MM.1S (cell line): ENCODE measurements around the gene WAS.

Experiments used
- DNase-seq: peaks from one replicate; pipeline ENCODE4 v3.0.0-alpha.2; 2015
- H2AFZ ChIP-seq: fragments of 300-600 bp; sonication (generic); 2 replicates; pipeline ENCODE4 v1.6.0; 2016; ENCODE audit warnings: antibody characterized with exemption, low read length
- H3F3A ChIP-seq: fragments of 300-600 bp; sonication (generic); 2 replicates; pipeline ENCODE4 v1.6.1; 2016; ENCODE audit warnings: mild to moderate bottlenecking, antibody characterized with exemption, low read length, moderate library complexity, mixed read lengths; ENCODE audit not compliant: insufficient read depth
- H3K27ac ChIP-seq: fragments of 300-600 bp; sonication (generic); 2 replicates; pipeline ENCODE4 v1.5.1; 2016; ENCODE audit warnings: mild to moderate bottlenecking, low read length
- H3K27me3 ChIP-seq: fragments of 300-600 bp; sonication (generic); replicated peaks from 2 replicates; pipeline ENCODE4 v1.6.0; 2016; ENCODE audit warnings: low read length; ENCODE audit not compliant: insufficient read depth
- H3K36me3 ChIP-seq: fragments of 300-600 bp; sonication (generic); replicated peaks from 2 replicates; pipeline ENCODE4 v1.6.1; 2016; ENCODE audit warnings: mild to moderate bottlenecking, low read length, mixed read lengths; ENCODE audit not compliant: insufficient read depth
- H3K4me1 ChIP-seq: fragments of 300-600 bp; sonication (generic); 2 replicates; pipeline ENCODE4 v1.6.1; 2016; ENCODE audit warnings: low read length, mixed read lengths
- H3K4me2 ChIP-seq: fragments of 300-600 bp; sonication (generic); 2 replicates; pipeline ENCODE4 v1.6.0; 2016; ENCODE audit warnings: low read depth, low read length
- H3K4me3 ChIP-seq: fragments of 300-600 bp; sonication (generic); 2 replicates; pipeline ENCODE4 v1.5.1; 2016; ENCODE audit warnings: low read length, mixed read lengths
- H3K79me2 ChIP-seq: fragments of 300-600 bp; sonication (generic); 2 replicates; pipeline ENCODE4 v1.6.1; 2016; ENCODE audit warnings: mixed run types, low read length, mixed read lengths
- H3K9ac ChIP-seq: fragments of 300-600 bp; sonication (generic); 2 replicates; pipeline ENCODE4 v1.6.1; 2016; ENCODE audit warnings: low read length, mixed read lengths
- H3K9me2 ChIP-seq: fragments of 300-600 bp; sonication (generic); replicated peaks from 2 replicates; pipeline ENCODE4 v1.6.1; 2016; ENCODE audit warnings: mild to moderate bottlenecking, low read length, mixed read lengths; ENCODE audit not compliant: insufficient read depth
- H3K9me3 ChIP-seq: fragments of 300-600 bp; sonication (generic); replicated peaks from 2 replicates; pipeline ENCODE4 v1.6.1; 2016; ENCODE audit warnings: mild to moderate bottlenecking, low read length, mixed read lengths; ENCODE audit not compliant: insufficient read depth
- H4K20me1 ChIP-seq: fragments of 300-600 bp; sonication (generic); 2 replicates; pipeline ENCODE4 v1.6.1; 2016; ENCODE audit warnings: mild to moderate bottlenecking, low read length, moderate library complexity, mixed read lengths; ENCODE audit not compliant: insufficient read depth
- EZH2 ChIP-seq: fragments of 300-600 bp; sonication (generic); optimal IDR thresholded peaks from 2 replicates; pipeline ENCODE3; 2017; ENCODE audit warnings: low read depth, mild to moderate bottlenecking, antibody characterized with exemption, low read length, mixed read lengths
- EZH2phosphoT487 ChIP-seq: fragments of 300-600 bp; sonication (generic); IDR thresholded peaks from 2 replicates; pipeline ENCODE4 v1.6.1; 2018; ENCODE audit warnings: antibody characterized with exemption, low read length
- TF ChIP-seq, protein P1 (sequence below): fragments of 300-600 bp; sonication (generic); IDR thresholded peaks from 2 replicates; pipeline ENCODE4 v1.5.1; 2016; ENCODE audit warnings: antibody characterized with exemption, low read length, mixed read lengths

WAS gene

DNA sequence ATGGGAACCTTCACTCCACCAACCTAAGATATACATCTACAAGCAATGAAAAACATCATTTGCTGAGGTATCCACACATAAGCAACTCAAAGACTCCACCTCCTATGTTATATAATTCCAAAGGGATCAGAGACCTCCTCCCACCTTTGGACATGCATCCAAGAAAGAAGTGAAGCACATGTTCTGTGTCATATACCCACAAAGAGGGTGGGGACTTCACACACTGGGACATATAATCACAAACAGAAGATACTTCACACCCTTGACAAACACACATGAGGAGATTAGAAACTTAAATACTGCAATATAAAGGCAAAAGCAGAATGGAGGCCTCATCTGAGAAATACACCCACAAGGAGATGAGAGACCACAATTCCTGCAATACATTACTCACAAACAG lies 38.3 kb downstream of the WAS start:
- TF ChIP-seq EZH2: no peak
- no peak for TF ChIP-seq EZH2phosphoT487
- TF ChIP-seq, protein P1, sequence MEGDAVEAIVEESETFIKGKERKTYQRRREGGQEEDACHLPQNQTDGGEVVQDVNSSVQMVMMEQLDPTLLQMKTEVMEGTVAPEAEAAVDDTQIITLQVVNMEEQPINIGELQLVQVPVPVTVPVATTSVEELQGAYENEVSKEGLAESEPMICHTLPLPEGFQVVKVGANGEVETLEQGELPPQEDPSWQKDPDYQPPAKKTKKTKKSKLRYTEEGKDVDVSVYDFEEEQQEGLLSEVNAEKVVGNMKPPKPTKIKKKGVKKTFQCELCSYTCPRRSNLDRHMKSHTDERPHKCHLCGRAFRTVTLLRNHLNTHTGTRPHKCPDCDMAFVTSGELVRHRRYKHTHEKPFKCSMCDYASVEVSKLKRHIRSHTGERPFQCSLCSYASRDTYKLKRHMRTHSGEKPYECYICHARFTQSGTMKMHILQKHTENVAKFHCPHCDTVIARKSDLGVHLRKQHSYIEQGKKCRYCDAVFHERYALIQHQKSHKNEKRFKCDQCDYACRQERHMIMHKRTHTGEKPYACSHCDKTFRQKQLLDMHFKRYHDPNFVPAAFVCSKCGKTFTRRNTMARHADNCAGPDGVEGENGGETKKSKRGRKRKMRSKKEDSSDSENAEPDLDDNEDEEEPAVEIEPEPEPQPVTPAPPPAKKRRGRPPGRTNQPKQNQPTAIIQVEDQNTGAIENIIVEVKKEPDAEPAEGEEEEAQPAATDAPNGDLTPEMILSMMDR: no peak
- DNase-seq: no peak
- H3F3A ChIP-seq: no peaks in the 10 kb centered on the region
- no peak overlapping the region for H3K4me2 ChIP-seq
- H3K27me3 ChIP-seq: no peaks in the 10 kb centered on the region
- no peaks in the 10 kb centered on the region for H3K4me1 ChIP-seq
- H3K9ac ChIP-seq: no peak overlapping the region
- H3K4me3 ChIP-seq: no peak overlapping the region
- H3K27ac ChIP-seq: no peak overlapping the region
- H3K9me2 ChIP-seq: no peaks in the 10 kb centered on the region
- H3K79me2 ChIP-seq: no peaks in the 10 kb centered on the region
- no peaks in the 10 kb centered on the region for H3K9me3 ChIP-seq
- H3K36me3 ChIP-seq: no peaks in the 10 kb centered on the region
- no peak overlapping the region for H2AFZ ChIP-seq
- H4K20me1 ChIP-seq: no peaks in the 10 kb centered on the region

DNA sequence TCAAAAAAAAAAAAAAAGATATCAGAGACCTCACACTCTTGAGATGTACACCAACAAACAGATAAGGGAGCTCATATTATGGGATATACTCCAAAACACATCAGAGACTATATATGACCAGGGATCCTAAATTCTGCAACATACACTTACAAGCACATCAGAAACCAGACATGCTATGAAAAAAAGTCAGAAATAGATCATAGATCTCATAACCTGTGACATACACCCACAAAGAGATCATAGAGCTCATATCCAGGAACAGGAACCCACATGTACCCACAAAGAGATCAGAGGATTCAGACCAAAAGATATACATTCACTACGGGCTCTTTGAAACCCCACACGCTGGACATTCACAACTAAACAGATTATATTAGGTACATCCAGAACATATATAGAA lies 43.0 kb downstream of the WAS start:
- Histone ChIP-seq H3K4me2 (no peak overlapping the region), H3K9me2 (no peaks in the 10 kb centered on the region), H3F3A (no peaks in the 10 kb centered on the region), H3K79me2 (no peaks in the 10 kb centered on the region), H3K36me3 (no peaks in the 10 kb centered on the region), H3K4me1 (no peaks in the 10 kb centered on the region), H3K27me3 (no peaks in the 10 kb centered on the region), H4K20me1 (no peaks in the 10 kb centered on the region), H3K9ac (no peak overlapping the region), H3K9me3 (no peaks in the 10 kb centered on the region), H3K27ac (no peak overlapping the region), H3K4me3 (no peak overlapping the region), H2AFZ (no peak overlapping the region)
- DNase-seq: no peak
- TF ChIP-seq EZH2phosphoT487 (no peak), EZH2 (no peak)
- TF ChIP-seq, protein P1: no peak

DNA sequence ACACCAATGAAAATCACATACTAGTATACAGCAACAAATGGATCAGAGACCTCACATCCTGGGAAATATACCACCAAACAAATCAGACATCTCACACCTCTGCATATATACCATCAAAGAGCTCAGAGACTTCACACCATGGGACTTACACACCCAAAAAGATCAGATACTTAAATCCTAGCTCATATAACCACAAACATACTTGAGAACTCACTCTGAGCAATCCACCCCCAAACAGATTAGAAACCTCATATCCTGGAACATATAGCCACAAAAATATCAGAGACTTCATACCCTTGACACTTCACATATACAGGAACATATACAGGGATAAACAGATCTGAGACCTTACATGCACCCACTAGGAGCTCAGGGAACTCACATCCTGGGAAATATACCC lies 45.1 kb downstream of the WAS start:
- H2AFZ ChIP-seq: no peak overlapping the region
- no peak for DNase-seq
- no peak overlapping the region for H3K4me3 ChIP-seq

More for the DNA sequence above, 45.1 kb downstream of the WAS start:
- H3K9ac ChIP-seq: no peak overlapping the region
- no peaks in the 10 kb centered on the region for H3K27me3 ChIP-seq
- H3K36me3 ChIP-seq: no peaks in the 10 kb centered on the region
- no peak overlapping the region for H3K4me2 ChIP-seq
- no peaks in the 10 kb centered on the region for H3K4me1 ChIP-seq
- H3F3A ChIP-seq: no peaks in the 10 kb centered on the region
- H4K20me1 ChIP-seq: no peaks in the 10 kb centered on the region
- H3K79me2 ChIP-seq: no peaks in the 10 kb centered on the region
- TF ChIP-seq, protein P1: no peak
- TF ChIP-seq EZH2phosphoT487 (no peak), EZH2 (no peak)
- no peak overlapping the region for H3K27ac ChIP-seq
- H3K9me2 ChIP-seq: no peaks in the 10 kb centered on the region
- H3K9me3 ChIP-seq: no peaks in the 10 kb centered on the region
